Tibial nerve (tissue), 4 donors: ENCODE data around the gene PLEKHG2. TPM values are rescaled to one million over a fixed set of nuclear protein-coding genes. Genes with fewer than 3 reads are reported as not detected.

Experiments
- DNase-seq, 2 donors: peaks; one replicate each; pipeline ENCODE4 v3.0.0-alpha.2; 2019; ENCODE audit warnings: low spot score in 2 of 2
- H3K27ac ChIP-seq, 4 donors: fragments of 200-600 bp; sonication (generic) in 3 of 4; one replicate each; pipeline ENCODE4 v1.5.1; 2017 to 2019; ENCODE audit warnings: mild to moderate bottlenecking in 1 of 4
- H3K27me3 ChIP-seq, 2 donors: fragments of 200-600 bp; sonication (generic) in 1 of 2; one replicate each; pipeline versions ENCODE4 v1.5.1 to v1.6.0; 2017 to 2019
- H3K36me3 ChIP-seq, 3 donors: fragments of 200-600 bp; sonication (generic); one replicate each; pipeline ENCODE4 v1.5.1; 2018 to 2019
- H3K4me1 ChIP-seq, 4 donors: fragments of 200-600 bp; sonication (generic) in 3 of 4; one replicate each; pipeline ENCODE4 v1.5.1; 2017 to 2019
- H3K4me3 ChIP-seq, 4 donors: fragments of 200-600 bp; sonication (generic) in 3 of 4; one replicate each; pipeline ENCODE4 v1.5.1; 2017 to 2019; ENCODE audit warnings: mild to moderate bottlenecking in 1 of 4, moderate library complexity in 1 of 4
- H3K9me3 ChIP-seq, 4 donors: fragments of 200-600 bp; sonication (generic) in 3 of 4; one replicate each; pipeline ENCODE4 v1.5.1; 2017 to 2019
- EP300 ChIP-seq, 2 donors: sonication (generic); formaldehyde crosslinking; IDR thresholded peaks; one replicate each; pipeline ENCODE4 v1.6.1; 2017; ENCODE audit warnings: antibody characterized with exemption in 2 of 2, mild to moderate bottlenecking in 1 of 2
- POLR2A ChIP-seq, 2 donors: fragments of 450-650 bp; IDR thresholded peaks; one replicate each; pipeline ENCODE4 v1.6.1; 2017; ENCODE audit warnings: antibody characterized with exemption in 2 of 2, mild to moderate bottlenecking in 2 of 2, moderate library complexity in 2 of 2
- WGBS, 2 donors: methylation state at CpG; one replicate each; pipeline ENCODE4 v1.1.5; 2018; 5-methylcytosine and 5-hydroxymethylcytosine counted together
- total RNA-seq, 4 donors: library from RNA; depleted of rRNA; stranded (reverse); fragments of >200 nt; gene quantifications; one replicate each; pipeline ENCODE4 v1.1.0, GENCODE V29; 2016
- TF ChIP-seq, protein P1 (sequence below), 5 experiments: fragments of 200-600 bp in 3 of 5; fragments of 450-650 bp in 2 of 5; sonication (generic) in 3 of 5; IDR thresholded peaks; one replicate each; pipeline ENCODE4 v1.5.1; 2016 to 2019; ENCODE audit warnings: antibody characterized with exemption in 5 of 5, mild to moderate bottlenecking in 3 of 5, moderate library complexity in 2 of 5

PLEKHG2 gene
- total RNA-seq, 4 donors from 2014 or later, result 20.1 to 62.1 (median 35.6) TPM

DNA sequence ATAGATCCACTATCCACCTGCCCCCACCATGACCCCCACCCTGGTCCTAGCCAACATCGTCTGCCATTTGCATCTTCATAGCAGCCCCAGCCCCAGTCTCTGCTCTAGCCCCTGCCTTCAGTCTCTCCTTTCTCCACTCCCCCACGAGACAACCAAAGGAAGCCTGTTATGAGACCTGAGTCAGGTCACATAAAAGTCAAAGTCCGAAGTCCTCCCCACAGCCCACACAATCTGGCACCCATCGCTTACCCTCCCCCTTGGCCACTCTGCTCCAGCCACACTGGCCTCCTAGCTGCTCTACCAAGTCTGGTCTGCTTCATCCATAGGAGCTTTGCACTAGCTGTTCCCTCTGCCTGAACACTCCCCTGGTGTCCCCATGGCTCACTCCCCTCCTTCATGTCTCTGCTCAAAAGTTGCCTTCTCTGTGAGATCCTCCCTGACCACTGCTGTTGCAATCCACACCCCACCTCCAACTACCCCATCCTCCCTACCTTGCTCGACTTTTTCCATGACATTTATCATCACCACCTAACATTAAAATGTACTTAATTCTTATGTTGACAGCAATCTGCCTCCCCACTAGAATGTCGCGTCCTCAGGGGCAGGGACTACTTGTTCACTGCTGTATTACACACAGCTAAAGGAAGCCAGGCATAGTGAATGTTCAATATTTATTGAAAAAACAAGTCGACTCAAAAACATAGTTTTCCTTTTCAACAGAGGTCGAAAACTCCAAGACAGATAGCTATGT lies 1.2 kb upstream of the PLEKHG2 start:
- WGBS, 2 donors, result 12 to 16% methylated on average over 9 of the region's 9 CpGs
- peaks cover 6 to 42% (median 32%) of the 10 kb centered on the region in 4 donors for H3K4me1 ChIP-seq
- H3K27me3 ChIP-seq, result peaks cover 0 to 3% of the 10 kb centered on the region in 2 donors
- TF ChIP-seq EP300 (IDR thresholded peaks at IDR 0.05) (peak in 1 of 2 donors; percentile 39), POLR2A (IDR thresholded peaks at IDR 0.05) (no peak)
- TF ChIP-seq, protein P1, sequence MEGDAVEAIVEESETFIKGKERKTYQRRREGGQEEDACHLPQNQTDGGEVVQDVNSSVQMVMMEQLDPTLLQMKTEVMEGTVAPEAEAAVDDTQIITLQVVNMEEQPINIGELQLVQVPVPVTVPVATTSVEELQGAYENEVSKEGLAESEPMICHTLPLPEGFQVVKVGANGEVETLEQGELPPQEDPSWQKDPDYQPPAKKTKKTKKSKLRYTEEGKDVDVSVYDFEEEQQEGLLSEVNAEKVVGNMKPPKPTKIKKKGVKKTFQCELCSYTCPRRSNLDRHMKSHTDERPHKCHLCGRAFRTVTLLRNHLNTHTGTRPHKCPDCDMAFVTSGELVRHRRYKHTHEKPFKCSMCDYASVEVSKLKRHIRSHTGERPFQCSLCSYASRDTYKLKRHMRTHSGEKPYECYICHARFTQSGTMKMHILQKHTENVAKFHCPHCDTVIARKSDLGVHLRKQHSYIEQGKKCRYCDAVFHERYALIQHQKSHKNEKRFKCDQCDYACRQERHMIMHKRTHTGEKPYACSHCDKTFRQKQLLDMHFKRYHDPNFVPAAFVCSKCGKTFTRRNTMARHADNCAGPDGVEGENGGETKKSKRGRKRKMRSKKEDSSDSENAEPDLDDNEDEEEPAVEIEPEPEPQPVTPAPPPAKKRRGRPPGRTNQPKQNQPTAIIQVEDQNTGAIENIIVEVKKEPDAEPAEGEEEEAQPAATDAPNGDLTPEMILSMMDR (IDR thresholded peaks at IDR 0.05), result no peak
- peak in 1 of 2 donors; percentile 70 for DNase-seq
- H3K4me3 ChIP-seq, result peak overlapping the region; percentile 66 to 98 (median 88)
- no peaks in the 10 kb centered on the region for H3K9me3 ChIP-seq
- H3K36me3 ChIP-seq, result peaks cover 10 to 28% (median 18%) of the 10 kb centered on the region in 3 donors
- peak overlapping the region; percentile 94 to 100 (median 100) for H3K27ac ChIP-seq

DNA sequence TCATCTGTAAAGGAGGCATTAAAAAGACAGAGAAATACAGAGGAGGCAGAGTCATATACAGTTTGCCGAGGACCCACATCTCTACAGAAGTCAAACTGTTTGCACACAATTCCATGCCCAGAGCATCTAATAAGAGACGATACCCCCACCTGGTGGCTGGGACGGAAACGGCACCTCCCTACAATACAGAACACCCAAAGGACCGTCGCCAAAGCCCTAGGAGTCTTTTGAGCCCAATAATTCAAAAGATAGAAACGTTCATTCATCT lies 703 bp upstream of the PLEKHG2 start:
- peaks cover 6 to 47% (median 34%) of the 10 kb centered on the region in 4 donors for H3K4me1 ChIP-seq
- 0% methylated on average over 7 of the region's 7 CpGs for WGBS, 2 donors
- peak overlapping the region; percentile 8 to 96 (median 74) for H3K4me3 ChIP-seq

DNA sequence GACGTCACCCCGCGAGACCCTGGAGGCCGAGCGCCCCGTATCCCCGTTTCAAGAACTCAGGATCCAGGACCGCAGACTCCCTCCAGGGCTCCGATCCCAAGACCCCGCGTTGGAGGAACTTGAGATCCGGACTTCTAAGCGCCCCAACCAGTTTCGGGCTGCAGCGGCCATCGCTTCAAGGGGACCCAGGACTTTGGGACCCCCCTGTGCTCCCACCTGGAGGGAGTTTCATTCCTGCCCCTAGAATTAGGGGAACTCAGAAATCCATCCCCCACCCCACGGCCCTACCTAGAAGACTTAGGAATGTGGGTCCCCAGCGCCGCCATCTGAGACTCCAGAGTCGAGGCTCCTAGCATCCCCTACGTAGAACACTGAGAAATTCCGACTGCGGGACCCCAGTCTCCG lies 400 bp downstream of the PLEKHG2 start:
- Histone ChIP-seq H3K27ac (peak overlapping the region; percentile 94 to 99 (median 96)), H3K36me3 (peaks cover 9 to 34% (median 11%) of the 10 kb centered on the region in 3 donors), H3K4me1 (peaks cover 6 to 57% (median 34%) of the 10 kb centered on the region in 4 donors), H3K4me3 (peak overlapping the region; percentile 66 to 87 (median 74)), H3K9me3 (no peaks in the 10 kb centered on the region), H3K27me3 (no peaks in the 10 kb centered on the region)
- 0 to 1% methylated on average over 13 to 24 of the region's 24 CpGs for WGBS, 2 donors
- TF ChIP-seq EP300 (IDR thresholded peaks at IDR 0.05) (no peak), POLR2A (IDR thresholded peaks at IDR 0.05) (no peak)
- TF ChIP-seq, protein P1 (IDR thresholded peaks at IDR 0.05), result peak in 2 of 5 experiments; percentile 18 to 51
- no peak for DNase-seq

More for the DNA sequence above, 703 bp upstream of the PLEKHG2 start:
- peak; percentile 96 to 99 for DNase-seq
- no peak for TF ChIP-seq POLR2A (IDR thresholded peaks at IDR 0.05)
- TF ChIP-seq, protein P1 (IDR thresholded peaks at IDR 0.05), result peak; percentile 88 to 99 (median 93)
- Histone ChIP-seq H3K27ac (peak overlapping the region; percentile 94 to 100 (median 100)), H3K27me3 (no peaks in the 10 kb centered on the region), H3K9me3 (no peaks in the 10 kb centered on the region), H3K36me3 (peaks cover 10 to 33% (median 18%) of the 10 kb centered on the region in 3 donors)

DNA sequence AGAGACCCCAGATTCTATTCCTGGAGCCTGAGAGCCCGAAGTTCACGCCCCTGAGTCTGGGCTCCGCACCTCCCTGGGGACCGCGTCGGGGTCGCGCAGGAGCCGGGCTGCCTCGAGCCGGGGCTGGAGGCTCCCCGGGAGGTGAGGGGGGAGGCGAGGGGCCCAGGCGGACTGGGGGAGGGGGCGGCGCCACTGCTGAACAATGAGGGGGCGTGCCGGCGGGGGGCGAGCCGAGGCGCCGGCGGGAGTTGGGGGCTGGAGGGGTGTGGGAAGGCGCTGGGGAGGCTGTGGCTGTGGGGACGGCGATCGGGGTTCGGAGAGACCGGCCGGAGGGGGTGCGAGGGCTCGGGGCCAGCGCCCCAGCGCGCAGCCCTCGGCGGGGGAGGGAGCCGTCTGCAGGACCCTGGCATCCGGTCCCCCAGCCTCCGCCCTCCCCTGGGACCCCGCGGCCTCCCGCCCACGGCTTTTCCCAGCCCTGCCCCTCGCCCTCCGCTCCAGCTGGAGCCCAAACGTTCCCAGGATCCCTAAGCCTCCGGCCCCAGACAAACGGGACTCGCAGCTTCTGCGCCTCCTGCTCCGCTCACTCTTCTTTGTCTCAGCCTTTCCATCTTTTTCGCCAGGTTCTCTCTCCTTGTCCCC lies 922 bp downstream of the PLEKHG2 start:
- peak overlapping the region; percentile 66 to 87 (median 74) for H3K4me3 ChIP-seq
- TF ChIP-seq EP300 (IDR thresholded peaks at IDR 0.05) (peak in 1 of 2 donors; percentile 13), POLR2A (IDR thresholded peaks at IDR 0.05) (no peak)
- TF ChIP-seq, protein P1 (IDR thresholded peaks at IDR 0.05), result no peak
- peak overlapping the region; percentile 94 to 99 (median 96) for H3K27ac ChIP-seq
- H3K27me3 ChIP-seq, result no peaks in the 10 kb centered on the region
- no peaks in the 10 kb centered on the region for H3K9me3 ChIP-seq
- peaks cover 6 to 58% (median 34%) of the 10 kb centered on the region in 4 donors for H3K4me1 ChIP-seq
- DNase-seq, result no peak
- WGBS, 2 donors, result 1% methylated on average over 36 to 45 of the region's 54 CpGs
- H3K36me3 ChIP-seq, result peaks cover 4 to 34% (median 6%) of the 10 kb centered on the region in 3 donors
